T-helper 1 cell treated with Interleukin-12 subunit alpha and Interleukin-12 subunit beta and Interleukin-4 antibody, amounts not matched to agents 30 μg/mL and 1 μg/mL, for 36 hours (primary cell): ENCODE results near the gene SLC2A6.

Experiments used
- H3K27ac Mint-ChIP-seq: one replicate; pipeline ENCODE4 v1.8.0; 2021; ENCODE audit warnings: mild to moderate bottlenecking, mixed read lengths
- H3K27me3 Mint-ChIP-seq: one replicate; pipeline ENCODE4 v1.8.0; 2021; ENCODE audit warnings: low read depth, mixed read lengths
- H3K36me3 Mint-ChIP-seq: one replicate; pipeline ENCODE4 v1.8.0; 2021; ENCODE audit warnings: low read depth, mixed read lengths
- H3K4me1 Mint-ChIP-seq: one replicate; pipeline ENCODE4 v1.8.0; 2021; ENCODE audit warnings: low read depth, mixed read lengths
- H3K4me3 Mint-ChIP-seq: one replicate; pipeline ENCODE4 v1.8.0; 2021; ENCODE audit warnings: mild to moderate bottlenecking, moderate library complexity, mixed read lengths
- H3K9me3 Mint-ChIP-seq: one replicate; pipeline ENCODE4 v1.8.0; 2021; ENCODE audit warnings: mixed read lengths

Gene SLC2A6

DNA sequence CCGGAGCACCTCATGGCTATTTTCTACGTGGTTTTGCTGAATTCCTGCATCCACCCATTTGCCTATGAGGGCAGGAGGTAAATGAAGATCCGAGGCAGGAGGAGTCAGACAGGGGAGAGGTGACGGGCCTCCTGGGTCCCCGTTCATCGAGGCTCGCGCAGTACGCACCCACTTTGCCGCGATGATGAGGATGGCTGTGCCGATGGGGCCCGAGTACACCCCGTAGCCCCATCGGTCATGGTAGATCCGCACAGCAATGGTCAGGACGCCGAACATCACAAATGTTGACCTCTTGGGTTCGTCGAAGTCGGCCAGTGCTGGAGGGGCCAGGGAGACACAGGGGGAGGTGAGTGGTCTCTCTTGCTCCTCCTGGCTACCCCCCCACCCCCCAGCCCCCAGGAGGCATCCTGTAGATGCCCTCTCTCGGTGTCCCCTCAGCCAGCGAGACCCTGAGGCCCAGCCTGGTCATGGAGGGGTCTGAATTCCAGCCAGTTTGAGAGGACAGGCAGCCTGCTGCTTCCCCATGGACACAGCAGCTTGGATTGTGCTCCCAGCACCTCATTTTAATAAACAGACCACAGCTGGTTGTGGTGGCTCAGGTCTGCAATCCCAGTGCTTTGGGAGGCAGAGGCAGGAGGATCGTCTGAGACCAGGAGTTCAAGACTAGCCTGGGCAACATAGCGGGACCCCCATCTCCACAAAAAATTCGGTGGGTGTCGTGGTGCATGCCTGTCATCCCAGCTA, 40.0 kb upstream of the SLC2A6 start:
- no peaks in the 10 kb centered on the region for H3K4me1 Mint-ChIP-seq
- H3K27me3 Mint-ChIP-seq, result no peaks in the 10 kb centered on the region
- no peak overlapping the region for H3K4me3 Mint-ChIP-seq

DNA sequence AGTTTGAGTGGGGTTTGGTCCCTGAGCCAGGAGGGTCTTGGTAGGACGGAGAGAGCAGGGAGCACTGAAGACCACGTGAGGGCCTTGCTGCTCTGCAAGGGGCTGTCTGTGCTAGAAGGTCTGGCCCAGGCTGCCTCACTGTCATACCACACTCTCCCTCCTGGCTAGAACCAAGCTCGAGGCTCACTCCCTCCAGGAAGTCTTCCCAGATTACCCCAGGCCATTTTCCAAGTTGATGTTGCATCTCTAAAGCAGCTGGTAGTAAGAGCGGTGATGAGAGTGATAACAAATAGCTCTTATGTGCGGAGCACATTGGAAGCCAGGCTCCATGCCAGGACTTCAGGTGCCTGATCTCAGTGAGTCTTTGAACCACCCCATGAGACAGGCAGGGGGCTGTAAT, 39.3 kb upstream of the SLC2A6 start:
- H3K27ac Mint-ChIP-seq, result no peak overlapping the region
- H3K4me3 Mint-ChIP-seq, result no peak overlapping the region
- no peaks in the 10 kb centered on the region for H3K9me3 Mint-ChIP-seq
- H3K4me1 Mint-ChIP-seq, result no peaks in the 10 kb centered on the region
- no peaks in the 10 kb centered on the region for H3K36me3 Mint-ChIP-seq
- H3K27me3 Mint-ChIP-seq, result no peaks in the 10 kb centered on the region

More for the DNA sequence above, 40.0 kb upstream of the SLC2A6 start:
- Mint-ChIP-seq H3K9me3 (no peaks in the 10 kb centered on the region), H3K36me3 (no peaks in the 10 kb centered on the region), H3K27ac (no peak overlapping the region)

DNA sequence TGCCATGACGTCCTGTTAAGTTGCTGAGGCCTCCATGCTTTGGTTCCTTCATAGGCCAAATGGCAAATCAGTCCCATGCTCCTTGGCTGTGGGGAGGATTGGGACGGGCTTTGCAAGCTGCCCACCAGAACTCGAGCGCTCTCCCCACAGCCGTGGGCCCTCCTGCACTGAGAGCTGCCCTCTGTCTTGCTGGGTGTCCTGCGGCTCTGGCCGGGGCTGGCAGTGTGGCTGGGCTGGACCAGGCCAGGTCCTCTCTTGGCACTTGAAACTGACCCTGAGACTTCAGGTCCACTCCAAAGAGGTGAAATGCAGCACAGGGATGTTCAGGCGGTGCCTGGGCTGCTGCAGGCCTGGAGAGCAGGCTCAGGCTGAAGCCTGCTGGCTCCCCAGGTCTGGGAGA, 38.8 kb upstream of the SLC2A6 start:
- H3K4me3 Mint-ChIP-seq, result no peak overlapping the region
- H3K4me1 Mint-ChIP-seq, result no peaks in the 10 kb centered on the region
- no peaks in the 10 kb centered on the region for H3K27me3 Mint-ChIP-seq
- no peaks in the 10 kb centered on the region for H3K9me3 Mint-ChIP-seq
- no peaks in the 10 kb centered on the region for H3K36me3 Mint-ChIP-seq
- H3K27ac Mint-ChIP-seq, result no peak overlapping the region

DNA sequence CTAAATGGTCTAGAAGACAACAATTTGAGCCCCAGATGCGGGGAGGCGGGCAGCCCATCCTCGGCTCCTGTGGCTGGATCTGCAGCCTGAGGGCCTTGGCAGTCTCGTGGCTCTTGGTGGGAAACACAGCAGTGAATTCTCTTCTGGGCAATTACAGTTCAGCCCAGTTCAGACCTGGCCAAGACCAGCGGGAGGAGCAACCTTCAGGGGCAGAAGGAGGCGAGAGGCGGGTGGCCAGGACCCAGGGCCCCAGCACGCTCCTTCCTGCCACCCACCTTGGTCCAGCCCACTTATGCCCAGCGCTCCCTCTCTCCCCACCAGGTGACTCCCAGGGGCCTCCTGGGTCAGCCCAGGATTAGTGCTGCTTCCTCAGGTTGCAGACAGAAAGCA, 38.1 kb upstream of the SLC2A6 start:
- Mint-ChIP-seq H3K27ac (no peak overlapping the region), H3K9me3 (no peaks in the 10 kb centered on the region), H3K27me3 (no peaks in the 10 kb centered on the region)

DNA sequence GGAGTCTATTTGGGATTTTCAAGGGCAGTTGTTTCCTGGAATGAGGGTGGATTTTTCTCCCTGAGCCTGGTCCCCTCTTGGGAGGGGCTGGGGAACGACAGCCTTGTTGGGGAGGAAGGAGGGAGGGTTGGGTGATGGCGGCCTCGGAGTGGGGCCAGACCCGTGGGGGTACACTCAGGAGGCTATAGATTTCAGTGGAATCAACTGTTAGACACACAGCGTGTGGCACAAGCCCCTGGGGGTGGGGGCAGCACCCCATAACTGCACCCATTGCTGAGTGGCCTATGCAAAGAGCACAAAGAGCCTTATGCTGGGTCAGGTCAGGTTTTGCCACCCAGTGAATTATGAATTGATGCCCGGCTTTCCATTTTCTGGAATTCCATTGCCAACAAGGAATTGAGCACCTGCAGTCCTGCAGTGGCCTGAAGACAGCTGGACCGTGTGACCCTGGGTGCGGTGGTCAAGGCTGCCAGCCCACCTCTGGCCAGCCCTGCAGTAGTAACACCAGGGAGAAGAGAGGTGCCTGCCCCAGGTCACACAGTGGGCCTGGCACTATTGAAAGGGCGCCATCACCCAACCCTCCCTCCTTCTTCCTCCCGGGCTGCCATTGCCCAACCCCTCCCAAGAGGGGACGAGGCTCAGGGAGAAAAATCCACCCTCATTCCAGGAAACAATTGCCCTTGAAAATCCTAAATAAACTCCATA, 37.5 kb upstream of the SLC2A6 start:
- Mint-ChIP-seq H3K9me3 (no peaks in the 10 kb centered on the region), H3K27me3 (no peaks in the 10 kb centered on the region), H3K4me3 (no peak overlapping the region), H3K36me3 (no peaks in the 10 kb centered on the region), H3K4me1 (no peaks in the 10 kb centered on the region), H3K27ac (no peak overlapping the region)

More for the DNA sequence above, 38.1 kb upstream of the SLC2A6 start:
- no peak overlapping the region for H3K4me3 Mint-ChIP-seq
- no peaks in the 10 kb centered on the region for H3K36me3 Mint-ChIP-seq
- no peaks in the 10 kb centered on the region for H3K4me1 Mint-ChIP-seq

DNA sequence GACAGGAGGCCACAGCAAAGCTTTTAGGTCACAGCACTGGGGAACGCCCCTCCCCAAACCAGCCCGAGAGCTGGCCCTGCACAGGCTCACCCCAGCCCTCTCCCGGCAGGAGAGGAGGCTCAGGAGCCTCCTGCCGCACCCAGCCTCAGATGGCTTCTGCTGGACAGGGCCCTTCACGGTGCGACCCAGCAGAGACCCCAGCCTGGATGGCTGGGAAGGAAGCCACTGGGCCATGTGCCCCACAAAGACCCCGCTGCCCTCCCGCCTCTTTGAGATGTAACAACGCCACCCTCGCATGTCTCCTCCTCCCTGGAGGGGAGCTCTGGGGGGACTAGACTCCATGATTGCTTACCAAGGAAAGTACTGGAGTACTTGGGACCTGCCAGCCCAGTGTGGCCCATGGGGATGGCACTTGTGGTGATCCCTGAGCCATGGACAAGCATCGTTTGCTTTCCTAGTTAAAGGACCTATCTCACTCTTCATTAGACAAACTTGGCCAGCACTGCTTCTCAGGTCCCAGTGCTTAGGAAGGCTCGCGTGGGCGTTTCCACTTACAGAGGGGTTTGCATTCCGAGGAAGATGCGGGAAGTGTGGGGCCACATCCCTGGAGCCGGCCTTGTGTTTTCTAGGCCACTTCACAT, 36.8 kb upstream of the SLC2A6 start:
- Mint-ChIP-seq H3K27me3 (no peaks in the 10 kb centered on the region), H3K4me3 (no peak overlapping the region), H3K27ac (no peak overlapping the region), H3K4me1 (no peaks in the 10 kb centered on the region), H3K9me3 (no peaks in the 10 kb centered on the region), H3K36me3 (no peaks in the 10 kb centered on the region)

DNA sequence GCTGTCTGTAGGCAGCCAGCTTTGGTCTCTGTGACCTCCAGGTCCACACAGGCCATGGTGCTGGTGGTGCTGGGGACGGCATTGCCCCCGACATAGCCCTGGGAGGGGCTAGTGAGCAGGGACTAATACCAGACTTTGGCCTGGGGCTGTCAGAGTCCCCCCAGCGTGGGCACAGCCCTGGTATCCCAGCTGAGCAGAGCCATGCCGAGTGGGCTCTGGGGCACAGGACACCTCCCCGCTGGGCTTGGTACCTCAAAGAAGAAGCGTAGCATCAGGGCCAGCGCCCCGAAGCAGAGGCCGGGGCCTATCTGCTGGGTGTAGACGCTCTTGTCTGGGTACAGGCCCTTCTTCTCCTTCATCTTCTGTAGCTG, 36.3 kb upstream of the SLC2A6 start:
- Mint-ChIP-seq H3K4me1 (no peaks in the 10 kb centered on the region), H3K27me3 (no peaks in the 10 kb centered on the region), H3K4me3 (no peak overlapping the region), H3K27ac (no peak overlapping the region), H3K36me3 (no peaks in the 10 kb centered on the region), H3K9me3 (no peaks in the 10 kb centered on the region)

DNA sequence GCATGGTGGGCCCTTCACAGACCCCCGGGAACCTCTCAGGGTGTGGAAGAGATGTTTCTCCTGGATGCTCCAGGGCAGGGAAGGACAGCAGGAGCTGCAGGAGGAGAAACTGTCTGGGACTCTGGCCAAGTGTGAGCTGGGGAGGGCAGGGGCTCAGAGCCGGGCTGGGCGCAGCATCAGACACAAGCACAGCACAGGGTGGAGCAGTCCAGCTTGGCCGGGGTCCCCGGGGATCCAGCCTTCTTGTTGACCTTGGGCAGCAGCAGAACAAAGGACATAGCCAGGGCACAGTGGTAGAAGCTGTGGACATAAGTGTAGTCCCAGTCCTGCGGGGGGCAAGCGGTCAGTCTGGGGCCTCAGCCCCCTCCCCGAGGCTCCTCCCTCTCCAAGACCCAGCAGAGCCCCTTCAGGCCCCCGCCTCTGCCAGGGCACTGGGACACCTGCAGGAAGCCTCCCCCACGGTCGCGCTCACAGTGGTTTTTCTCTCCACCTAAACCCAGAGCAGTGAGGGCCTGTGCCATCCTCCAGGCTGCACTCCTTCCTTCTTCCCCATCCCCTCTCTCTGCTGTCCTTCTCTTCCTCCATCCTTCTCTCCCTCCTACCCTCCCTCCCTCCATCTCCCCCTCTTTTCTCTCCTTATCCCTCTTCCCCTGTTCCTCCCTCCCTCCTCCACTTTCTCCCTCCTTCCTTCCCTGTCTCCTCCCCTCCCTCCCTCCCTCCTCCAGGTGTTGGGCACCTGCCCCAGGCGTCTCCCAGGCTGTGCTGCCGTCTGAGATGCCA, 35.8 kb upstream of the SLC2A6 start:
- no peaks in the 10 kb centered on the region for H3K27me3 Mint-ChIP-seq
- H3K27ac Mint-ChIP-seq, result no peak overlapping the region
- H3K4me3 Mint-ChIP-seq, result no peak overlapping the region
- no peaks in the 10 kb centered on the region for H3K36me3 Mint-ChIP-seq
- H3K4me1 Mint-ChIP-seq, result peaks cover under 1% of the 10 kb centered on the region
- H3K9me3 Mint-ChIP-seq, result no peaks in the 10 kb centered on the region

DNA sequence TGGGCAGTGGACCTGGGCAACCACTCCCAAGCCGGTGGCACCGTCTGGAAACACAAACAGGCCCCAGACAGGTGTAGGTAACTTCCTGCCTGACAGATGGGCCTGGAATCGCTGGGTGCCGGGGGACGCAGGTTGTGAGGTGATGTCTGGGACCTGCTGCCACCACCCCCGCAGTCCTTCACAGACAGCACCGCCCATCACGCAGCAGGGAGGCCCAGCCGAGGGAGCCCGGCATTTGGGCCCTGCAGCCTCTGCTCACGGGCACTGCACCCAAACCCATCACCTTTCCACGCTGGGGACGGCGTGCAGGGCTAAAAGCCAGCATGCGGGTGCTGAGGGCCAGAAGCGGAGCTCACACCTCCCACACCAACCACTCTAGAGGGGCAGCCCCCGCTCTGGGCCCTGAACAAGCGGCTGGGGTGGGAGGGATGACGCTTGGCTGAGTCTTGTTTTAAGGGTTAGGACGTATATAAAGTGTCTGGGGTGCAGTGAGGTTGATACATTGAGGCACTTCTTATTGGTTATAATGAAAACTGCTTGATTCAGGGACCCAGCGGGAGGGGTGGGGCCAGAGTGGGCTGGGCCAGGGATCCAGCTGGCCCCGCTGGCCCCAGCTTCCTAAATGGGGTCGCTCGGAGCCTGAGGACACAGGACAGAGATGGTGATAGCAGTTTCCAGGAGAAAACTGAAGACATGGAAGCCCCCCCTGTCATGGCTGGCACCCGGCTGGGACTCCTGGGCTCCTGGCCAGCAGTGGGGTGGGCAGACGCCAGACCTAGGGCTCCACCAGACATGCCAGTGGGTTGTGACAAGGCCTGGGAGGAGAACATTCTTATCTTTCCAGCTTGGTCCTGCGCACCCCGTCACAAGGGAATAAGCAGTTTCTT, 34.6 kb upstream of the SLC2A6 start:
- Mint-ChIP-seq H3K27me3 (no peaks in the 10 kb centered on the region), H3K27ac (no peak overlapping the region), H3K4me3 (no peak overlapping the region), H3K4me1 (peaks cover 5% of the 10 kb centered on the region), H3K36me3 (no peaks in the 10 kb centered on the region), H3K9me3 (no peaks in the 10 kb centered on the region)

DNA sequence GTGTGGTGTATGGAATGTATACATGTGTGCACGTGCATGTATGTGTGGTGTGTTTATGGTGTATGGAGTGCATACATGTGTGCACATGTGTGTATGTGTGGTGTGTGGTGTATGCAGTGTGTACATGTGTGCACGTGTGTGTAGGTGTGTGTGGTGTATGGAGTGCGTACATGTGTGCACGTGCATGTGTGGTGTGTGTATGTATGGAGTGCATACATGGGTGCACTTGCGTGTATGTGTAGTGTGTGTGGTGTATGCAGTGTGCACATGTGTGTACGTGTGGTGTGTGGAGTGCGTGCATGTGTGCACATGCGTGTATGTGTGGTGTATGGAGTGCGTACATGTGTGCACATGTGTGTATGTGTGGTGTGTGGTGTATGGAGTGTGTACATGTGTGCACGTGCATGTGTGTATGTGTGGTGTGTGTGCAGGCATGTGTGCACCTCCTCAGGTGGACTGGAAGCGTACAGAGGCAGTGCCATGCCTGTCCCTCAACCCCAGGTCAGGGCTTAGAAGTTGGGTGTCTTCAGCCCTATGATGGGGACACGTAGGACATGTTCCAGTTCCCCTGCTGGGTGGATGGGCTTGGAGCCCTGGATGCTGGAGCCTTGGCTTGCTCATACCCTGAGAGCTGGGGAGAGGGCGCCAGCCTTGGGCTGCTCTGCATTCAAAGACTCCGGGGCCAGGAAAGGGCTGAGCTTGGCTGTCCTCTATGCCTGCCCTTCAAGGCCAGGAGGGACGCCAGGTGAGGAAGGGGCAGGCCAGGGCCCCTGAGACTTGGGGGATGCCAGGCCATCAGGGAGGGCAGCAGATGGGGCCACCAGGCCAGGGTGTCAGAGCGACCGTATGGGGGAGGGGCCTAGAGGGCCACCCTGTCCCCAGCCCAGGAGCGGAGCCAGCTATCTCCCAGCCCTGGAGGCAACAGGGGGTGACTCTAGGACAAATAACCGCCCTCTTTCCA, 33.6 kb upstream of the SLC2A6 start:
- no peak overlapping the region for H3K4me3 Mint-ChIP-seq
- H3K36me3 Mint-ChIP-seq, result no peaks in the 10 kb centered on the region
- peaks cover 5% of the 10 kb centered on the region for H3K4me1 Mint-ChIP-seq
- no peaks in the 10 kb centered on the region for H3K9me3 Mint-ChIP-seq
- H3K27ac Mint-ChIP-seq, result no peak overlapping the region
- no peaks in the 10 kb centered on the region for H3K27me3 Mint-ChIP-seq

DNA sequence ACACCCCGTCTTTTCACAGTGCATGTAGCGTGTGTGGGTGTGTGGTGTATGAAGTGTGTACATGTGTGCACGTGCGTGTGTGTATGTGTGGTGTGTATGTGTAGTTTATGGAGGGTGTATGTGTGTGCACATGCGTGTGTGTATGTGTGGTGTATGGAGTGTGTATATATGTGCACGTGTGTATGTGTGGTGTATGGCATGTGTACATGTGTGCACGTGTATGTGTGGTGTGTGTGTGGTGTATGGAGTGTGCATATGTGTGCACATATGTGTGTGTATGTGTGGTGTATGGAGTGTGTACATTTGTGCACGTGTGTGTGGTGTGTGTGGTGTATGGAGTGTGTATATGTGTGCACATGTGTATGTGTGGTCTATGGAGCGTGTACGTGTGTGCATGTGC, 32.7 kb upstream of the SLC2A6 start:
- no peaks in the 10 kb centered on the region for H3K9me3 Mint-ChIP-seq
- peaks cover 5% of the 10 kb centered on the region for H3K4me1 Mint-ChIP-seq
- no peaks in the 10 kb centered on the region for H3K27me3 Mint-ChIP-seq
- H3K27ac Mint-ChIP-seq, result no peak overlapping the region
- H3K4me3 Mint-ChIP-seq, result no peak overlapping the region
- no peaks in the 10 kb centered on the region for H3K36me3 Mint-ChIP-seq

DNA sequence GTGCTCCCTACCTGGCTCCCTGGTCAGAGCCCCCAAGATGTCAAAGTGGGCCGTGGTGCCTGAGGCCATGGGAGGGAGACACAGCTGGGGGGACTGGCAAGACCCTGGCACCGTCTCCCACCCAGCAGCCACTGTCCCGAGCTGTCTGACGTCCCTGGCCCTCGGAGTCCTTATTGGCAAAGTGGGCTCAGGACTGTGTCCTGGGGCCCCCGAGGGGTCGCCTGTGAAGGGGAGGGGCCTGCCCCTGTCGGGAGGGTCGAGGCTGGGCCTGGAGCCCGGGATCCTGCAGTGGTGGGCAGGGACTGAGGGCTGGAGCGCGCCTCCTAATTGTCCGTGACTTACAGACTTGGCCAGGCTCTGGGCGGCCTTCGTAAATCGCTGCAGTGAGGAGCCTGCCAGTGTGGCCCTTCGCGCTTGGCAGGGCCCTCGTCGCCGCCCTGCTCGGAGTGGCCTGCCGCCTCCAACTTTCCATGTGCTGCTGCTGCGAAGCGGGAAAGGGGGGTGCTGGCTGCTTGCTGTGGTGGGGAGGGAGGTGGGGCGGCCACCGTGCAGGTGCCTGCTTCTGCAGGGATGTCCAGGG, 32.1 kb upstream of the SLC2A6 start:
- H3K36me3 Mint-ChIP-seq, result no peaks in the 10 kb centered on the region
- no peaks in the 10 kb centered on the region for H3K27me3 Mint-ChIP-seq
- no peaks in the 10 kb centered on the region for H3K9me3 Mint-ChIP-seq
- no peak overlapping the region for H3K27ac Mint-ChIP-seq
- peaks cover 5% of the 10 kb centered on the region for H3K4me1 Mint-ChIP-seq
- no peak overlapping the region for H3K4me3 Mint-ChIP-seq
